Activated CD4-positive, alpha-beta T cell treated with anti-CD3 and anti-CD28 coated beads for 36 hours (primary cell): ENCODE measurements around the gene USP5. TPM values are rescaled to one million over a fixed set of nuclear protein-coding genes. Genes with fewer than 3 reads are reported as not detected.
A peak's percentile ranks its signal among the peaks of the same experiment; 100 is the strongest.

Experiments used
- ATAC-seq: fragments of 200-7000 bp; cut with Tn5 transposase; one replicate; pipeline ENCODE4 v1.10.0; 2021; ENCODE audit warnings: mild to moderate bottlenecking, moderate library complexity
- CTCF ChIA-PET: fragments of 350-600 bp; sonication (Branson Sonifier 250); formaldehyde crosslinking; loops from one replicate; lab custom pipeline; 2021; ENCODE audit warnings: antibody characterized with exemption; lab: Charles Lee
- POLR2A ChIA-PET: fragments of 350-600 bp; sonication (Branson Sonifier 250); formaldehyde crosslinking; loops from one replicate; lab custom pipeline; 2021; ENCODE audit warnings: antibody characterized with exemption, inconsistent platforms; lab: Charles Lee
- DNase-seq: peaks from one replicate; pipeline ENCODE4 v3.0.0-alpha.2; 2020
- H3K27ac Mint-ChIP-seq: one replicate; pipeline ENCODE4 v1.8.0; 2021; ENCODE audit warnings: mixed read lengths
- H3K27me3 Mint-ChIP-seq: one replicate; pipeline ENCODE4 v1.8.0; 2021; ENCODE audit warnings: mixed read lengths
- H3K36me3 Mint-ChIP-seq: one replicate; pipeline ENCODE4 v1.8.0; 2021; ENCODE audit warnings: low read depth, mixed read lengths
- H3K4me1 Mint-ChIP-seq: one replicate; pipeline ENCODE4 v1.8.0; 2021; ENCODE audit warnings: mixed read lengths
- H3K4me3 Mint-ChIP-seq: one replicate; pipeline ENCODE4 v1.8.0; 2021; ENCODE audit warnings: mild to moderate bottlenecking, moderate library complexity, mixed read lengths
- H3K9me3 Mint-ChIP-seq: one replicate; pipeline ENCODE4 v1.8.0; 2021; ENCODE audit warnings: low read depth, mixed read lengths
- intact Hi-C, 2 experiments: fragments of 100-400 bp; cut with DNase I in 1 of 2; cut with micrococcal nuclease in 1 of 2; formaldehyde crosslinking; loops; one replicate each; pipeline versions ENCODE4 v1.14.2 to v1.15.1; 2022 to 2024; cut with DNase I, micrococcal nuclease
- total RNA-seq, 2 experiments: library from RNA; stranded (reverse); gene quantifications; one replicate each; pipeline ENCODE4 v1.2.3, GENCODE V29; 2021

The USP5 gene
- total RNA-seq, 2 experiments from 2014 or later, result 128 to 132 TPM

GRCh38 chr12:6840761-6841515, 11.0 kb upstream of the USP5 start, which contains the start of gene GNB3:
Gene GNB3, plus strand, starts transcription at chr12:6840925. Its CDS starts 363 bp downstream, at chr12:6841288.
- Mint-ChIP-seq H3K4me3 (no peak within 1 kb of the TSS), H3K27me3 (no peaks in the 10 kb centered on the region), H3K4me1 (no peaks in the 10 kb centered on the region), H3K36me3 (peaks cover 5% of the 10 kb centered on the region), H3K27ac (no peak within 1 kb of the TSS), H3K9me3 (no peaks in the 10 kb centered on the region)
- POLR2A ChIA-PET, result interaction anchor here (1.4 to 2.4 kb wide), 2 partner anchors 10 to 12 kb away, joined by 5 to 6 read pairs; partner anchors contain the start of genes CDCA3 and USP5
- no peak for DNase-seq
- no peak for ATAC-seq
- CTCF ChIA-PET, result interaction anchor here (0.6 to 1.0 kb wide), 3 partner anchors 10 to 147 kb away, joined by 3 to 6 read pairs (median 4); partner anchors contain the start of genes CDCA3, SPSB2 and USP5
- intact Hi-C loops, result no loop called here

DNA sequence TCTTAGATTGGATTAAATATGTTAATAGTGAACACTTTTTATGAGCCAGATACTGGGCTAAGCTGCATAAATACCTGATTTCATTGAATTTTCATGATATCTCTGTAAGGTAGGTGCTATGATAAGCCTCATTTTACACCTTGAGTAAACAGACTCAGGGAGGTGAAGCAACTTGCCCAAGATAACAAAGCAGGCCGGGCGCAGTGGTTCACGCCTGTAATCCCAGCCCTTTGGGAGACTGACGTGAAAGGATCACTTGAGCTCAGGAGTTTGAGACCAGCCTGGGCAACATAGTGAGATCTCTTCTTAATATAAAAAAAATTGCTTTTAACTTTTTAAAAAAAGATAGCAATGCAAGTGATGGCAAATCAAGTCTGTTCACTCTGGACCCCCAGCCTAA, 9.9 kb upstream of the USP5 start:
- intact Hi-C loops, result no loop called here
- H3K36me3 Mint-ChIP-seq, result peaks cover 8% of the 10 kb centered on the region
- no peak overlapping the region for H3K27ac Mint-ChIP-seq
- ATAC-seq (no peak), DNase-seq (no peak)
- no peak overlapping the region for H3K4me3 Mint-ChIP-seq
- CTCF ChIA-PET, result interaction anchor here (0.6 to 1.4 kb wide), 4 partner anchors 8 to 236 kb away, joined by 3 to 4 read pairs (median 4); no protein-coding TSS in a partner anchor
- POLR2A ChIA-PET, result interaction anchor here (2.4 kb wide), 1 partner anchor 11 kb away, joined by 6 read pairs; the partner anchor contains the start of gene USP5
- H3K27me3 Mint-ChIP-seq, result no peaks in the 10 kb centered on the region
- no peaks in the 10 kb centered on the region for H3K9me3 Mint-ChIP-seq
- H3K4me1 Mint-ChIP-seq, result no peaks in the 10 kb centered on the region

DNA sequence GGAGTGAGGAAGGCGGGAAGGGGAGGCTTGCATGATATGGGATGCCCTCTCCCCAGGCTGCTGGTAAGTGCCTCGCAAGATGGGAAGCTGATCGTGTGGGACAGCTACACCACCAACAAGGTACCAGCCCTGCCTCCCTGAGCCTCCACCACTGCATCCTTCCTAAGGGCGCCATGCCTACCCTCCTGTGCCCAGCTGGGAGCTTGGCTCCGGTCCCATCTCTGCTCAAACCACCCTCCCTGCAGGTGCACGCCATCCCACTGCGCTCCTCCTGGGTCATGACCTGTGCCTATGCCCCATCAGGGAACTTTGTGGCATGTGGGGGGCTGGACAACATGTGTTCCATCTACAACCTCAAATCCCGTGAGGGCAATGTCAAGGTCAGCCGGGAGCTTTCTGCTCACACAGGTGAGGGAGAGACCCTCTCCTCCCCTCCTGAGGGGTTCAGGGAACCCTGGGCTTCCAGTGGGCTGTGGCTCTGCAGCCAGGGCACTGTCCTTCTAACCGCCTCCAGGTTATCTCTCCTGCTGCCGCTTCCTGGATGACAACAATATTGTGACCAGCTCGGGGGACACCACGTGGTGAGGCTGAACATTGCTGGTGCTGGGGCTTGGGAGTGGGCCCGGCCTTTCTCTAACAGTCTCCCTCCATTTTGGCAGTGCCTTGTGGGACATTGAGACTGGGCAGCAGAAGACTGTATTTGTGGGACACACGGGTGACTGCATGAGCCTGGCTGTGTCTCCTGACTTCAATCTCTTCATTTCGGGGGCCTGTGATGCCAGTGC, 8.6 kb upstream of the USP5 start:
- Mint-ChIP-seq H3K4me3 (no peak overlapping the region), H3K9me3 (no peaks in the 10 kb centered on the region), H3K27me3 (no peaks in the 10 kb centered on the region), H3K4me1 (no peaks in the 10 kb centered on the region), H3K27ac (no peak overlapping the region), H3K36me3 (peaks cover 17% of the 10 kb centered on the region)
- DNase-seq (no peak), ATAC-seq (peak; percentile 21)
- intact Hi-C loops, result no loop called here
- POLR2A ChIA-PET, result interaction anchor here (0.6 to 2.1 kb wide), 2 partner anchors 10 to 26 kb away, joined by 3 to 6 read pairs; no protein-coding TSS in a partner anchor
- CTCF ChIA-PET, result interaction anchor here (0.5 to 1.8 kb wide), 5 partner anchors 9 to 82 kb away, joined by 3 to 10 read pairs (median 3); partner anchors contain the start of gene P3H3

DNA sequence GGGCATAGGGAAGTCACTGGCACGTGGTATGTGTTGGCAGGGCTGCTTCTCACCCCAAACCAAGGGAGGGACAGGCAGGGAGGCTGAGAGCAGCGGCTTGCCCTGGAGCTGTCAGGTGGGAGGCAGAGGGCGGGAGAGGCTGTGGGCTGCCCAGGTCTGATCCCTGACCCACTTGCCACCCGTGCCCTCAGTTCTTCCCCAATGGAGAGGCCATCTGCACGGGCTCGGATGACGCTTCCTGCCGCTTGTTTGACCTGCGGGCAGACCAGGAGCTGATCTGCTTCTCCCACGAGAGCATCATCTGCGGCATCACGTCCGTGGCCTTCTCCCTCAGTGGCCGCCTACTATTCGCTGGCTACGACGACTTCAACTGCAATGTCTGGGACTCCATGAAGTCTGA, 6.6 kb upstream of the USP5 start:
- DNase-seq (no peak), ATAC-seq (no peak)
- no peaks in the 10 kb centered on the region for H3K27me3 Mint-ChIP-seq
- H3K27ac Mint-ChIP-seq, result no peak overlapping the region
- no peak overlapping the region for H3K4me3 Mint-ChIP-seq
- ChIA-PET POLR2A (interaction anchor here (1.3 to 2.1 kb wide), 2 partner anchors 8 to 12 kb away, joined by 3 to 6 read pairs; no protein-coding TSS in a partner anchor), CTCF (interaction anchor here (1.4 to 1.8 kb wide), 3 partner anchors 9 to 108 kb away, joined by 3 to 10 read pairs (median 7); no protein-coding TSS in a partner anchor)
- H3K9me3 Mint-ChIP-seq, result no peaks in the 10 kb centered on the region
- H3K4me1 Mint-ChIP-seq, result peaks cover 5% of the 10 kb centered on the region
- intact Hi-C loops, result no loop called here
- H3K36me3 Mint-ChIP-seq, result peaks cover 33% of the 10 kb centered on the region

GRCh38 chr12:6846316-6846869, 5.6 kb upstream of the USP5 start:
- ChIA-PET POLR2A (no interaction called here), CTCF (interaction anchor here (1.0 kb wide), 1 partner anchor 18 kb away, joined by 3 read pairs; no protein-coding TSS in a partner anchor)
- DNase-seq (no peak), ATAC-seq (no peak)
- Mint-ChIP-seq H3K27ac (no peak overlapping the region), H3K4me3 (no peak overlapping the region), H3K27me3 (no peaks in the 10 kb centered on the region), H3K36me3 (peaks cover 37% of the 10 kb centered on the region), H3K9me3 (no peaks in the 10 kb centered on the region), H3K4me1 (peaks cover 7% of the 10 kb centered on the region)
- intact Hi-C loops, result no loop called here

DNA sequence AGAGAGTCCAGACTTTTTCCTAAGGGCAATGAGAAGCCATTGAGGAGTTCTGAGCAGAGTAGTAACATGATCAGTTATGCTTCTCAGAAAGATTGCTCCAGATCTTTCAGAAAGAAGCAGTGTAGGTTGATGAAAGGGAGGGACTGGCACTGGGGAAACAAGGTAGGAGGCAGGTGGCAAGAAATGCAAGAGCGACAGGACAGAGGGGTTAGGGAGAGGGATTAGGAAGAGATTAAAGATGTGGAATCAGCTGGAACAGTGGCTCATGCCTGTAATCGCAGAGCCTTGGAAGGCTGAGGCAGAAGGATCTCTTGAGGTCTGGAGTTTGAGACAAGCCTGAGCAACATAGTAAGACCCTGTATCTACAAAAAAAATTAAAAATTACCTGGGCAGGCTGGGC, 4.3 kb upstream of the USP5 start:
- CTCF ChIA-PET, result interaction anchor here (0.7 to 2.7 kb wide), 3 partner anchors 11 to 93 kb away, joined by 3 to 11 read pairs (median 8); partner anchors contain the start of gene MLF2
- H3K9me3 Mint-ChIP-seq, result no peaks in the 10 kb centered on the region
- DNase-seq (no peak), ATAC-seq (no peak)
- H3K36me3 Mint-ChIP-seq, result peaks cover 37% of the 10 kb centered on the region
- H3K4me1 Mint-ChIP-seq, result peaks cover 7% of the 10 kb centered on the region
- intact Hi-C loops, result no loop called here
- H3K27me3 Mint-ChIP-seq, result no peaks in the 10 kb centered on the region
- H3K4me3 Mint-ChIP-seq, result no peak overlapping the region
- peak overlapping the region; percentile 66 for H3K27ac Mint-ChIP-seq
- POLR2A ChIA-PET, result no interaction called here

DNA sequence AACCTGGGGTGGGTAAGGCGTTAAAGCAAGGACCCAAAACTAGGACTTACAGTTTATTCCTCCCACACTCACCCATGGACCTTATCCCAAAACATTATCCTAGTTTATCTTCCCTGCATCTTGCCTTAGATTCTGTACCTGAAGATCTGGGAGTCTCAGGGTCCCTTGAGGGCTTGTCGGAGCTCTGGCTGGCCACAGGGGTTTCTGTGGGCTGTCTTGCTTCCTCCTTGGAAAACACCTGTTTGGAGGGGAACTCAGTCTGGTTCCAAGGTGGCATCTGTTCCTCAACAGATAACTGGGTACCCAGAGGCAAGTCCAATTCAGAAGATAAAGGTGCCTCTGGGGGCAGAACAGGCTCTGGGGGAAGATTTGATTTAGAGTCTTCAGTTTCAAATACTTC, 2.5 kb upstream of the USP5 start:
- intact Hi-C loops, result no loop called here
- ChIA-PET CTCF (interaction anchor here (0.6 to 3.0 kb wide), 6 partner anchors 14 to 159 kb away, joined by 3 to 27 read pairs (median 6); partner anchors contain the start of genes MLF2 and P3H3), POLR2A (no interaction called here)
- no peak for ATAC-seq
- peak overlapping the region; percentile 93 for H3K4me3 Mint-ChIP-seq
- H3K9me3 Mint-ChIP-seq, result no peaks in the 10 kb centered on the region
- DNase-seq, result no peak
- no peaks in the 10 kb centered on the region for H3K27me3 Mint-ChIP-seq
- H3K27ac Mint-ChIP-seq, result peak overlapping the region; percentile 61
- peaks cover 21% of the 10 kb centered on the region for H3K4me1 Mint-ChIP-seq
- peaks cover 45% of the 10 kb centered on the region for H3K36me3 Mint-ChIP-seq

DNA sequence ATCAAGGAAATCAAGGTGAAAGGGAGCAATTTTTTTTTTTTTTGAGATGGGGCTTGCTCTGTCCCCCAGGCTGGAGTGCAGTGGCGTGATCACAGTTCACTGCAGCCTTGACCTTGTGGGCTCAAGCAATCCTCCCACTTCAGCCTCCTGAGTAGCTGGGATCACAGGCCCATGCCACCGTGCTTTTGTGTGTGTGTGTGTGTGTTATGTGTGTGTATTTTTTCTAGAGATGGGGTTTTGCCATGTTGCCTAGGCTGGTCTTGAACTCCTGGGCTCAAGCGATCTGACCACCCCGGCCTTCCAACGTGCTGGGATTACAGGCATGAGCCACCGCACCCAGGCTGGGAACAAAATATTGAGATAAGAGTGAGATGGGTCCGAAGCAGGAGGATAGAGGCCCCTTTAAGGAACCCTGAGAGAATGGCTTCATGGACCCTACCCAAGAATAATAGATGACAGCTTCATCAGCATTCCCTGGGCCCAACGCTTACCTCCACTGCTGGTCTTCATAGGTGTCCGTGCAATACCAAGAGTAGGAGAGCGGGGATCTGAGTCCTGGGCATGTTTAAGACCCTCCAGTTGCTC, 1.9 kb upstream of the USP5 start:
- Mint-ChIP-seq H3K4me3 (peak overlapping the region; percentile 93), H3K9me3 (no peaks in the 10 kb centered on the region), H3K4me1 (peaks cover 21% of the 10 kb centered on the region), H3K36me3 (peaks cover 47% of the 10 kb centered on the region), H3K27ac (peak overlapping the region; percentile 99), H3K27me3 (no peaks in the 10 kb centered on the region)
- POLR2A ChIA-PET, result no interaction called here
- intact Hi-C loops, result loop anchor here (5.0 kb wide), 2 partner anchors 87 to 293 kb away; partner anchors contain the start of gene IFFO1 (in 1 of the 2)
- no peak for DNase-seq
- CTCF ChIA-PET, result interaction anchor here (0.6 to 3.0 kb wide), 8 partner anchors 9 to 286 kb away, joined by 3 to 27 read pairs (median 6); no protein-coding TSS in a partner anchor
- ATAC-seq, result no peak

- H3K27me3 Mint-ChIP-seq, result no peaks in the 10 kb centered on the region
- DNase-seq, result no peak
- peak overlapping the region; percentile 93 for H3K4me3 Mint-ChIP-seq
- peaks cover 50% of the 10 kb centered on the region for H3K36me3 Mint-ChIP-seq
- ChIA-PET CTCF (interaction anchor here (0.5 to 4.0 kb wide), 23 partner anchors 10 to 312 kb away, joined by 3 to 51 read pairs (median 4); partner anchors contain the start of genes COPS7A, SPSB2, TPI1 and ZNF384), POLR2A (interaction anchor here (0.9 to 4.2 kb wide), 8 partner anchors 10 to 317 kb away, joined by 3 to 65 read pairs (median 19); partner anchors contain the start of genes C12orf57, CD4, GAPDH and RNU7-1)
- intact Hi-C loops, result loop anchor here (1.0 to 5.0 kb wide), 3 partner anchors 23 to 293 kb away; partner anchors contain the start of genes IFFO1 (in 1 of the 2) and SPSB2 (in 1 of the 2)
- H3K4me1 Mint-ChIP-seq, result peaks cover 21% of the 10 kb centered on the region
- ATAC-seq, result no peak
- peak overlapping the region; percentile 99 for H3K27ac Mint-ChIP-seq
- H3K9me3 Mint-ChIP-seq, result no peaks in the 10 kb centered on the region
Observed at GRCh38 chr12:6850796-6851152, 1.2 kb upstream of the USP5 start.
